H1 (cell line): ENCODE data around the gene C5AR1. TPM values are rescaled to one million over a fixed set of nuclear protein-coding genes. Genes with fewer than 3 reads are reported as not detected.

ENCODE experiments used
- CTCF ChIA-PET: fragments of 300-600 bp; sonication (Branson Sonifier 250); formaldehyde crosslinking; loops from one replicate; lab custom pipeline; 2021; ENCODE audit not compliant: partially characterized antibody; lab: Charles Lee
- POLR2A ChIA-PET: fragments of 300-600 bp; sonication (Branson Sonifier 250); formaldehyde crosslinking; loops from one replicate; lab custom pipeline; 2021; ENCODE audit warnings: inconsistent platforms; ENCODE audit not compliant: partially characterized antibody; lab: Charles Lee
- DNase-seq, 2 experiments: peaks; one replicate each; pipeline versions ENCODE4 v3.0.0 to v3.0.0-alpha.2; 2010 to 2022; ENCODE audit warnings: low spot score in 2 of 2, low read depth in 1 of 2, mixed read lengths in 1 of 2
- FAIRE-seq: peaks from 2 replicates; lab custom pipeline; 2011; peaks lifted over from hg19 to GRCh38; lab: Jason Lieb, UNC
- H2AFZ ChIP-seq: 2 replicates; pipeline ENCODE4 v1.8.1; 2012; ENCODE audit warnings: low read length, inconsistent platforms
- H2AK5ac ChIP-seq: 2 replicates; pipeline ENCODE4 v1.6.1; 2013; ENCODE audit warnings: low read depth, low read length
- H2BK120ac ChIP-seq: replicated peaks from 2 replicates; pipeline ENCODE3; 2013; ENCODE audit warnings: low read depth, low read length, inconsistent platforms
- H2BK12ac ChIP-seq: 2 replicates; pipeline ENCODE4 v1.6.1; 2013; ENCODE audit warnings: low read depth, low read length
- H2BK15ac ChIP-seq: 2 replicates; pipeline ENCODE4 v1.6.1; 2013; ENCODE audit warnings: low read length
- H2BK20ac ChIP-seq: 2 replicates; pipeline ENCODE4 v1.6.1; 2013; ENCODE audit warnings: low read length
- H2BK5ac ChIP-seq: 2 replicates; pipeline ENCODE4 v1.6.1; 2013; ENCODE audit warnings: low read depth, low read length
- H3K14ac ChIP-seq: 2 replicates; pipeline ENCODE4 v1.6.1; 2013; ENCODE audit warnings: inconsistent platforms; ENCODE audit not compliant: insufficient read length
- H3K18ac ChIP-seq: 2 replicates; pipeline ENCODE4 v1.6.1; 2013; ENCODE audit warnings: low read length; ENCODE audit errors: extremely low read depth
- H3K23ac ChIP-seq: 2 replicates; pipeline ENCODE4 v1.6.1; 2013; ENCODE audit warnings: inconsistent platforms; ENCODE audit not compliant: insufficient read length
- H3K23me2 ChIP-seq: 2 replicates; pipeline ENCODE4 v1.6.1; 2013; ENCODE audit warnings: low read depth, low read length
- H3K27ac ChIP-seq: 2 replicates; pipeline ENCODE4 v1.6.1; 2011; ENCODE audit warnings: low read depth, low read length, inconsistent platforms
- H3K27me3 ChIP-seq, 4 experiments: replicated peaks in 1 of 4; 1 replicate in 1 of 4; 2 replicates in 3 of 4; pipeline versions ENCODE4 v1.6.1 to v1.8.1; 2011 to 2013; ENCODE audit warnings: low read length in 3 of 4, mild to moderate bottlenecking in 3 of 4, inconsistent platforms in 2 of 4, mixed read lengths in 2 of 4, moderate library complexity in 1 of 4; ENCODE audit not compliant: control insufficient read depth in 3 of 4, insufficient read depth in 3 of 4; ENCODE audit errors: extremely low read depth in 1 of 4
- H3K36me3 ChIP-seq, 4 experiments: 2 replicates each; pipeline versions ENCODE4 v1.6.1 to v1.8.1; 2011 to 2013; ENCODE audit warnings: mild to moderate bottlenecking in 4 of 4, low read length in 3 of 4, moderate library complexity in 2 of 4, control low read depth in 1 of 4, inconsistent platforms in 1 of 4; ENCODE audit not compliant: insufficient read depth in 4 of 4, control insufficient read depth in 2 of 4
- H3K4ac ChIP-seq: replicated peaks from 2 replicates; pipeline ENCODE3; 2013; ENCODE audit warnings: low read length, low read depth, mixed read lengths, inconsistent platforms; ENCODE audit not compliant: insufficient read length
- H3K4me1 ChIP-seq, 4 experiments: replicated peaks in 1 of 4; 1 replicate in 1 of 4; 2 replicates in 3 of 4; pipeline versions ENCODE4 v1.6.1 to v1.8.1; 2011 to 2013; ENCODE audit warnings: low read length in 3 of 4, inconsistent platforms in 2 of 4, mixed read lengths in 1 of 4; ENCODE audit not compliant: insufficient read depth in 4 of 4, control insufficient read depth in 3 of 4
- H3K4me2 ChIP-seq, 2 experiments: 2 replicates each; pipeline versions ENCODE4 v1.6.1 to v1.8.1; 2011 to 2013; ENCODE audit warnings: low read depth in 2 of 2, low read length in 2 of 2, control low read depth in 1 of 2, inconsistent platforms in 1 of 2, mild to moderate bottlenecking in 1 of 2; ENCODE audit not compliant: insufficient read depth in 1 of 2
- H3K4me3 ChIP-seq, 4 experiments: fragments of 200-600, 300-600 bp in 1 of 4; sonication (generic), shearing (Covaris generic), sonication (Bioruptor Twin) in 1 of 4; 2 replicates each; pipeline versions ENCODE4 v1.5.1 to v1.8.1; 2011 to 2016; ENCODE audit warnings: low read length in 4 of 4, low read depth in 3 of 4, control low read depth in 2 of 4, inconsistent platforms in 2 of 4, mild to moderate bottlenecking in 2 of 4, mixed read lengths in 1 of 4, moderate library complexity in 1 of 4; ENCODE audit not compliant: insufficient read depth in 2 of 4; ENCODE audit errors: extremely low read depth in 1 of 4
- H3K56ac ChIP-seq: replicated peaks from 2 replicates; pipeline ENCODE3; 2013; ENCODE audit warnings: low read depth, mild to moderate bottlenecking, mixed read lengths, low read length, inconsistent platforms; ENCODE audit not compliant: insufficient read length
- H3K79me1 ChIP-seq: 2 replicates; pipeline ENCODE4 v1.6.1; 2013; ENCODE audit warnings: low read depth, low read length, control low read depth
- H3K79me2 ChIP-seq, 2 experiments: 2 replicates each; pipeline versions ENCODE4 v1.6.1 to v1.8.1; 2012 to 2013; ENCODE audit warnings: low read length in 2 of 2, mild to moderate bottlenecking in 2 of 2, inconsistent platforms in 1 of 2; ENCODE audit not compliant: insufficient read depth in 2 of 2, control insufficient read depth in 1 of 2
- H3K9ac ChIP-seq, 4 experiments: replicated peaks in 1 of 4; 1 replicate in 1 of 4; 2 replicates in 3 of 4; pipeline versions ENCODE4 v1.6.1 to v1.8.1; 2011 to 2013; ENCODE audit warnings: low read depth in 3 of 4, low read length in 3 of 4, control low read depth in 2 of 4, mild to moderate bottlenecking in 2 of 4, moderate library complexity in 2 of 4, inconsistent platforms in 1 of 4; ENCODE audit errors: extremely low read depth in 1 of 4
- H3K9me3 ChIP-seq, 2 experiments: 2 replicates each; pipeline versions ENCODE4 v1.6.1 to v1.8.1; 2012 to 2013; ENCODE audit warnings: mild to moderate bottlenecking in 2 of 2, moderate library complexity in 2 of 2, control low read depth in 1 of 2, inconsistent platforms in 1 of 2, low read depth in 1 of 2, low read length in 1 of 2, mixed read lengths in 1 of 2; ENCODE audit not compliant: insufficient read depth in 2 of 2
- H4K20me1 ChIP-seq, 2 experiments: replicated peaks in 1 of 2; 2 replicates each; pipeline versions ENCODE3 to v1.8.1; 2011 to 2013; ENCODE audit warnings: inconsistent platforms in 2 of 2, low read length in 2 of 2, mild to moderate bottlenecking in 1 of 2; ENCODE audit not compliant: insufficient read depth in 2 of 2, control insufficient read depth in 1 of 2
- H4K5ac ChIP-seq: 2 replicates; pipeline ENCODE4 v1.6.1; 2013; ENCODE audit warnings: low read length, low read depth, mixed read lengths, inconsistent platforms; ENCODE audit not compliant: insufficient read length
- H4K8ac ChIP-seq: 2 replicates; pipeline ENCODE4 v1.8.0; 2013; ENCODE audit warnings: mild to moderate bottlenecking, moderate library complexity, low read length, inconsistent platforms; ENCODE audit not compliant: insufficient read depth; ENCODE audit errors: extremely low read depth
- H4K91ac ChIP-seq: replicated peaks from 2 replicates; pipeline ENCODE3; 2013; ENCODE audit warnings: low read length, mixed read lengths, inconsistent platforms; ENCODE audit not compliant: insufficient read length
- CBX5 ChIP-seq: fragments of 300-800, 300-1000 bp; sonication (generic); IDR thresholded peaks from 2 replicates; pipeline ENCODE4 v1.7.1; 2016; ENCODE audit warnings: antibody characterized with exemption, low read length, low read depth
- EGR1 ChIP-seq: IDR thresholded peaks from 2 replicates; pipeline ENCODE4 v1.6.1; 2011; ENCODE audit warnings: low read depth, low read length, borderline replicate concordance
- EP300 ChIP-seq, 2 experiments: IDR thresholded peaks; 1 replicate in 1 of 2; 2 replicates in 1 of 2; pipeline ENCODE4 v1.6.1; 2011 to 2012; ENCODE audit warnings: low read depth in 2 of 2, low read length in 2 of 2, mild to moderate bottlenecking in 2 of 2, borderline replicate concordance in 1 of 2, inconsistent platforms in 1 of 2, moderate library complexity in 1 of 2
- EZH2 ChIP-seq: fragments of 200-600 bp; sonication (generic); IDR thresholded peaks from 2 replicates; pipeline ENCODE4 v1.7.1; 2012; ENCODE audit warnings: low read depth, mild to moderate bottlenecking, moderate library complexity, low read length, inconsistent platforms; ENCODE audit not compliant: severe bottlenecking
- JUND ChIP-seq: IDR thresholded peaks from 2 replicates; pipeline ENCODE4 v1.6.1; 2011; ENCODE audit warnings: mild to moderate bottlenecking, improper control_type of control experiment, low read length
- SIN3A ChIP-seq, 2 experiments: IDR thresholded peaks in 1 of 2; conservative IDR thresholded peaks in 1 of 2; 2 replicates each; pipeline ENCODE4 v1.6.1; 2011 to 2012; ENCODE audit warnings: low read length in 2 of 2, improper control_type of control experiment in 1 of 2, low read depth in 1 of 2, mild to moderate bottlenecking in 1 of 2
- SP1 ChIP-seq: IDR thresholded peaks from 2 replicates; pipeline ENCODE4 v1.6.1; 2011; ENCODE audit warnings: low read depth, low read length
- SUZ12 ChIP-seq: fragments of 200-600 bp; sonication (generic); IDR thresholded peaks from 2 replicates; pipeline ENCODE4 v1.6.1; 2012; ENCODE audit warnings: mild to moderate bottlenecking, inconsistent platforms, low read length, moderate library complexity, mixed read lengths
- TAF7 ChIP-seq: optimal IDR thresholded peaks from 2 replicates; pipeline ENCODE3; 2011; ENCODE audit warnings: low read depth, mild to moderate bottlenecking, inconsistent platforms, low read length, moderate library complexity, borderline replicate concordance
- TEAD4 ChIP-seq: IDR thresholded peaks from 2 replicates; pipeline ENCODE4 v1.6.1; 2012; ENCODE audit warnings: low read depth, low read length, inconsistent platforms, mixed read lengths
- WGBS, 2 experiments: shearing (Covaris generic) in 1 of 2; methylation state at CpG; one replicate each; pipeline versions ENCODE4 v1.1.6 to v1.1.7; 2013 to 2015; ENCODE audit warnings: low lambda C conversion rate in 2 of 2, mixed read lengths in 2 of 2, inconsistent platforms in 1 of 2, low coverage in 1 of 2, missing lambda C conversion rate in 1 of 2; ENCODE audit not compliant: insufficient replicate concordance in 2 of 2, insufficient coverage in 1 of 2, insufficient read length in 1 of 2; ENCODE audit errors: extremely low coverage in 1 of 2, missing lambda C conversion rate in 1 of 2; 5-methylcytosine and 5-hydroxymethylcytosine counted together
- polyA plus RNA-seq, 7 experiments: library from polyadenylated mRNA; depleted of rRNA in 3 of 7; stranded (reverse) in 5 of 7; unstranded in 2 of 7; fragments of >200 nt in 5 of 7; fragments of 200-250 nt in 2 of 7; gene quantifications; 1 replicate in 5 of 7; 2 replicates in 1 of 7; 4 replicates in 1 of 7; pipeline versions ENCODE4 v1.2.1 to v1.2.3, GENCODE V29; 2011 to 2013; ENCODE audit warnings: missing spikeins in 2 of 7, mixed read lengths in 2 of 7
- total RNA-seq: library from RNA; stranded (reverse); fragmentation: NEBNext Ultra II Directional; extraction: Animal tissue kit (Norgen Biotek cat#: 25700); gene quantifications from 2 replicates; pipeline ENCODE4 v1.2.1, GENCODE V29; 2021
- TF ChIP-seq, protein P1 (sequence below): IDR thresholded peaks from 2 replicates; pipeline ENCODE4 v1.6.1; 2012; ENCODE audit warnings: low read length, inconsistent platforms
- TF ChIP-seq, protein P2 (sequence below): IDR thresholded peaks from 2 replicates; pipeline ENCODE4 v1.6.1; 2012; ENCODE audit warnings: inconsistent platforms

The C5AR1 gene
- total and polyA plus RNA-seq, 2 of the 8 experiments (the other 6 are each of a cell fraction or from before 2014, with no cell fraction given): 0.20 TPM; not detected in 1

GRCh38 chr19:47309038-47309437 is 623 bp upstream of the C5AR1 start:
- Histone ChIP-seq H3K4me2 (no peak overlapping the region), H3K27me3 (no peaks in the 10 kb centered on the region), H3K9ac (no peak overlapping the region), H3K18ac (no peak overlapping the region), H4K91ac (no peak overlapping the region), H3K4me1 (peaks cover 0 to 2% (median 0%) of the 10 kb centered on the region in 4 experiments; a peak in 2 of 7 replicates), H2AFZ (no peak overlapping the region), H3K79me2 (no peaks in the 10 kb centered on the region), H4K5ac (no peak overlapping the region), H3K27ac (no peak overlapping the region), H3K4me3 (no peak overlapping the region), H2BK12ac (no peak overlapping the region), H4K20me1 (no peaks in the 10 kb centered on the region), H3K56ac (no peak overlapping the region), H3K9me3 (no peaks in the 10 kb centered on the region), H2AK5ac (no peak overlapping the region), H4K8ac (no peak overlapping the region), H2BK15ac (no peak overlapping the region), H3K23ac (no peak overlapping the region), H3K23me2 (no peaks in the 10 kb centered on the region), H3K14ac (no peak overlapping the region), H3K79me1 (no peaks in the 10 kb centered on the region), H2BK20ac (no peak overlapping the region), H2BK120ac (no peak overlapping the region), H2BK5ac (no peak overlapping the region), H3K36me3 (no peaks in the 10 kb centered on the region), H3K4ac (no peak overlapping the region)
- FAIRE-seq (no peak), DNase-seq (no peak)
- CTCF ChIA-PET: interaction anchor here (0.8 to 3.3 kb wide), 9 partner anchors 10 to 82 kb away, joined by 3 to 12 read pairs (median 4); partner anchors contain the start of gene DHX34
- WGBS, 2 experiments: 82% methylated on average over 8 of the region's 8 CpGs; no CpG with 5 or more reads in 1 of the 2 experiments
- POLR2A ChIA-PET: interaction anchor here (0.8 kb wide), 1 partner anchor 17 kb away, joined by 3 read pairs; no protein-coding TSS in a partner anchor
- TF ChIP-seq SP1: no peak
- no peak for TF ChIP-seq SIN3A (conservative IDR thresholded peaks at IDR 0.05 in 1 of 2, IDR thresholded peaks at IDR 0.05 in 1 of 2; ENCODE audit: low read depth in 1 of 2, low read length in 2 of 2)
- no peak for TF ChIP-seq EP300 (IDR thresholded peaks at IDR 0.05; ENCODE audit: borderline replicate concordance in 1 of 2, low read depth in 2 of 2, low read length in 2 of 2)
- TF ChIP-seq JUND: no peak
- no peak for TF ChIP-seq SUZ12
- TF ChIP-seq EZH2: no peak
- TF ChIP-seq EGR1: no peak
- TF ChIP-seq CBX5: no peak
- TF ChIP-seq, protein P1, sequence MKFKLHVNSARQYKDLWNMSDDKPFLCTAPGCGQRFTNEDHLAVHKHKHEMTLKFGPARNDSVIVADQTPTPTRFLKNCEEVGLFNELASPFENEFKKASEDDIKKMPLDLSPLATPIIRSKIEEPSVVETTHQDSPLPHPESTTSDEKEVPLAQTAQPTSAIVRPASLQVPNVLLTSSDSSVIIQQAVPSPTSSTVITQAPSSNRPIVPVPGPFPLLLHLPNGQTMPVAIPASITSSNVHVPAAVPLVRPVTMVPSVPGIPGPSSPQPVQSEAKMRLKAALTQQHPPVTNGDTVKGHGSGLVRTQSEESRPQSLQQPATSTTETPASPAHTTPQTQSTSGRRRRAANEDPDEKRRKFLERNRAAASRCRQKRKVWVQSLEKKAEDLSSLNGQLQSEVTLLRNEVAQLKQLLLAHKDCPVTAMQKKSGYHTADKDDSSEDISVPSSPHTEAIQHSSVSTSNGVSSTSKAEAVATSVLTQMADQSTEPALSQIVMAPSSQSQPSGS: no peak
- TF ChIP-seq, protein P2, sequence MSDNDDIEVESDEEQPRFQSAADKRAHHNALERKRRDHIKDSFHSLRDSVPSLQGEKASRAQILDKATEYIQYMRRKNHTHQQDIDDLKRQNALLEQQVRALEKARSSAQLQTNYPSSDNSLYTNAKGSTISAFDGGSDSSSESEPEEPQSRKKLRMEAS: no peak
- TF ChIP-seq TEAD4: no peak
- TF ChIP-seq TAF7: no peak
